ENCODE measurements around the gene PRMT3.

Gene PRMT3

GRCh38 chr11:20444535-20444934 is 57.0 kb downstream of the PRMT3 start:
- Histone ChIP-seq H3K4me3 (ENCODE audit: low read length) (no peak overlapping the region), H3K9me3 (ENCODE audit: control insufficient read depth, low read length) (no peaks in the 10 kb centered on the region), H3K27me3 (ENCODE audit: control insufficient read depth, insufficient read depth, low read length) (no peaks in the 10 kb centered on the region), H3K9ac (ENCODE audit: low read length) (no peak overlapping the region), H3K36me3 (ENCODE audit: control insufficient read depth, insufficient read depth, low read length) (no peaks in the 10 kb centered on the region), H3K4me1 (ENCODE audit: control insufficient read depth, insufficient read depth, low read length) (no peaks in the 10 kb centered on the region)

- no peaks in the 10 kb centered on the region for H3K9me3 ChIP-seq (ENCODE audit: control insufficient read depth, low read length)
Observed at GRCh38 chr11:20448834-20449233, 61.3 kb downstream of the PRMT3 start.

DNA sequence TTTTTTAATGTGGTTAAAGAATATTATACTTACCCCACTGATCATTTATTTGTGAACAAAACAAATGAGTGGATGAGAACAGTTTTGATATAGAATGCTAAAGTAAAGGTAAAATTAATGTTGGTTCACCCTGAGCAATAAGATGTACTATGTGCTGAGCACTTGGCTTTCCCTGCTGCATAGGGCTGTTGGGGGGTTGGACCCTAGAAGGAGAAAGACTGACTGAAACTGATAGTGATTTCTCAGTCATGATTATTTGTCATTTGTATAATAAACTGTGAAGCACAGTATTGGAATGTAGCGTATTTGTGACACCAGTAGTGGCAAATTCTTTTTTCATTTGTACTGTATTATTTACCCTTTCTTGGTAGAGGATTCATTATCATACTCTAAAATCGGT is 63.3 kb downstream of the PRMT3 start:
- Histone ChIP-seq H3K27me3 (ENCODE audit: control insufficient read depth, insufficient read depth, low read length) (no peaks in the 10 kb centered on the region), H3K9ac (ENCODE audit: low read length) (no peak overlapping the region), H3K4me1 (ENCODE audit: control insufficient read depth, insufficient read depth, low read length) (no peaks in the 10 kb centered on the region), H3K4me3 (ENCODE audit: low read length) (no peak overlapping the region), H3K9me3 (ENCODE audit: control insufficient read depth, low read length) (no peaks in the 10 kb centered on the region), H3K36me3 (ENCODE audit: control insufficient read depth, insufficient read depth, low read length) (no peaks in the 10 kb centered on the region)

More at GRCh38 chr11:20448834-20449233, 61.3 kb downstream of the PRMT3 start:
- Histone ChIP-seq H3K4me3 (ENCODE audit: low read length) (no peak overlapping the region), H3K36me3 (ENCODE audit: control insufficient read depth, insufficient read depth, low read length) (no peaks in the 10 kb centered on the region), H3K27me3 (ENCODE audit: control insufficient read depth, insufficient read depth, low read length) (no peaks in the 10 kb centered on the region), H3K4me1 (ENCODE audit: control insufficient read depth, insufficient read depth, low read length) (no peaks in the 10 kb centered on the region), H3K9ac (ENCODE audit: low read length) (no peak overlapping the region)

DNA sequence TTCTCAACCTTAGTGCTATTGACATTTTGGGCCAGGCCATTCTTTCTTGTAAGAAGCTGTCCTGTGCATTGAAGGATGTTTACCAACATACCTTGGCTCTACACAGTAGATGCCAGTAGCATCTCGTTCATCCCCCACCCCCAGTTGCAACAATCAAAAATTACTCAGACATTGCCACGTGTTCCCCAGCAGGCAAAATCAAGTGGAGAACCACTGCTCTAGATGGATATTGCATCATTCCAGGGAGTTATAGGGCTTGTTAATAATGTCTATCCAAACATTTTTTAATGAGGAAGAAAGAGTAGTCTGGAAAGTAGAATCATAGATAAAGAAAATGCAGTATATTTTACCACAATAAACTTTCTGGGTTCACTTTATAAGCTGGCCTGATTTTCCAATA is 64.1 kb downstream of the PRMT3 start:
- no peak overlapping the region for H3K9ac ChIP-seq (ENCODE audit: low read length)
- no peaks in the 10 kb centered on the region for H3K9me3 ChIP-seq (ENCODE audit: control insufficient read depth, low read length)
- H3K4me1 ChIP-seq (ENCODE audit: control insufficient read depth, insufficient read depth, low read length) = no peaks in the 10 kb centered on the region
- H3K27me3 ChIP-seq (ENCODE audit: control insufficient read depth, insufficient read depth, low read length) = no peaks in the 10 kb centered on the region
- no peak overlapping the region for H3K4me3 ChIP-seq (ENCODE audit: low read length)
- H3K36me3 ChIP-seq (ENCODE audit: control insufficient read depth, insufficient read depth, low read length) = no peaks in the 10 kb centered on the region

GRCh38 chr11:20452585-20452984 is 65.1 kb downstream of the PRMT3 start:
- Histone ChIP-seq H3K36me3 (ENCODE audit: control insufficient read depth, insufficient read depth, low read length) (no peaks in the 10 kb centered on the region), H3K27me3 (ENCODE audit: control insufficient read depth, insufficient read depth, low read length) (no peaks in the 10 kb centered on the region), H3K4me3 (ENCODE audit: low read length) (no peak overlapping the region), H3K9me3 (ENCODE audit: control insufficient read depth, low read length) (no peaks in the 10 kb centered on the region), H3K4me1 (ENCODE audit: control insufficient read depth, insufficient read depth, low read length) (no peaks in the 10 kb centered on the region), H3K9ac (ENCODE audit: low read length) (no peak overlapping the region)

- H3K4me1 ChIP-seq (ENCODE audit: control insufficient read depth, insufficient read depth, low read length) = no peaks in the 10 kb centered on the region
- no peaks in the 10 kb centered on the region for H3K9me3 ChIP-seq (ENCODE audit: control insufficient read depth, low read length)
- no peaks in the 10 kb centered on the region for H3K36me3 ChIP-seq (ENCODE audit: control insufficient read depth, insufficient read depth, low read length)
- no peaks in the 10 kb centered on the region for H3K27me3 ChIP-seq (ENCODE audit: control insufficient read depth, insufficient read depth, low read length)
- no peak overlapping the region for H3K4me3 ChIP-seq (ENCODE audit: low read length)
- H3K9ac ChIP-seq (ENCODE audit: low read length) = no peak overlapping the region
Observed at GRCh38 chr11:20453657-20454316, 66.3 kb downstream of the PRMT3 start.

GRCh38 chr11:20457001-20457799 is 69.7 kb downstream of the PRMT3 start:
- Histone ChIP-seq H3K4me1 (ENCODE audit: control insufficient read depth, insufficient read depth, low read length) (peaks cover 4% of the 10 kb centered on the region), H3K4me3 (ENCODE audit: low read length) (no peak overlapping the region), H3K27me3 (ENCODE audit: control insufficient read depth, insufficient read depth, low read length) (no peaks in the 10 kb centered on the region), H3K36me3 (ENCODE audit: control insufficient read depth, insufficient read depth, low read length) (no peaks in the 10 kb centered on the region), H3K9me3 (ENCODE audit: control insufficient read depth, low read length) (no peaks in the 10 kb centered on the region), H3K9ac (ENCODE audit: low read length) (no peak overlapping the region)

GRCh38 chr11:20457934-20458680 is 70.6 kb downstream of the PRMT3 start:
- Histone ChIP-seq H3K4me3 (ENCODE audit: low read length) (no peak overlapping the region), H3K9ac (ENCODE audit: low read length) (no peak overlapping the region), H3K27me3 (ENCODE audit: control insufficient read depth, insufficient read depth, low read length) (no peaks in the 10 kb centered on the region), H3K9me3 (ENCODE audit: control insufficient read depth, low read length) (no peaks in the 10 kb centered on the region), H3K36me3 (ENCODE audit: control insufficient read depth, insufficient read depth, low read length) (no peaks in the 10 kb centered on the region), H3K4me1 (ENCODE audit: control insufficient read depth, insufficient read depth, low read length) (peaks cover 4% of the 10 kb centered on the region)

- Histone ChIP-seq H3K36me3 (ENCODE audit: control insufficient read depth, insufficient read depth, low read length) (no peaks in the 10 kb centered on the region), H3K4me3 (ENCODE audit: low read length) (no peak overlapping the region), H3K27me3 (ENCODE audit: control insufficient read depth, insufficient read depth, low read length) (no peaks in the 10 kb centered on the region), H3K9me3 (ENCODE audit: control insufficient read depth, low read length) (no peaks in the 10 kb centered on the region), H3K9ac (ENCODE audit: low read length) (no peak overlapping the region), H3K4me1 (ENCODE audit: control insufficient read depth, insufficient read depth, low read length) (peaks cover 5% of the 10 kb centered on the region)
Observed at GRCh38 chr11:20458905-20459632, 71.6 kb downstream of the PRMT3 start.

GRCh38 chr11:20459865-20460264 is 72.3 kb downstream of the PRMT3 start:
- no peak overlapping the region for H3K9ac ChIP-seq (ENCODE audit: low read length)
- H3K27me3 ChIP-seq (ENCODE audit: control insufficient read depth, insufficient read depth, low read length) = no peaks in the 10 kb centered on the region
- no peaks in the 10 kb centered on the region for H3K9me3 ChIP-seq (ENCODE audit: control insufficient read depth, low read length)
- peaks cover 11% of the 10 kb centered on the region for H3K4me1 ChIP-seq (ENCODE audit: control insufficient read depth, insufficient read depth, low read length)
- H3K36me3 ChIP-seq (ENCODE audit: control insufficient read depth, insufficient read depth, low read length) = no peaks in the 10 kb centered on the region
- H3K4me3 ChIP-seq (ENCODE audit: low read length) = no peak overlapping the region

- Histone ChIP-seq H3K9ac (ENCODE audit: low read length) (no peak overlapping the region), H3K27me3 (ENCODE audit: control insufficient read depth, insufficient read depth, low read length) (no peaks in the 10 kb centered on the region), H3K4me1 (ENCODE audit: control insufficient read depth, insufficient read depth, low read length) (peaks cover 7% of the 10 kb centered on the region), H3K4me3 (ENCODE audit: low read length) (no peak overlapping the region), H3K36me3 (ENCODE audit: control insufficient read depth, insufficient read depth, low read length) (no peaks in the 10 kb centered on the region), H3K9me3 (ENCODE audit: control insufficient read depth, low read length) (no peaks in the 10 kb centered on the region)
Observed at GRCh38 chr11:20464518-20464917, 77.0 kb downstream of the PRMT3 start.
